K562 (cell line): ENCODE measurements around the gene CCR5AS.
A peak's percentile ranks its signal among the peaks of the same experiment; 100 is the strongest.

Experiments
- ATAC-seq: fragments of 200-7000 bp; cut with Tn5 transposase; 3 replicates; pipeline ENCODE4 v1.9.1; 2020; ENCODE audit warnings: moderate library complexity
- BruUV-seq: library from RNA; stranded (reverse); fragments of 400-500 nt; replicated peaks from 2 replicates; lab custom pipeline; 2021; lab: Mats Ljungman, UMichigan
- CTCF ChIA-PET: fragments of 300-600 bp; formaldehyde crosslinking; extraction: SDS; loops from one replicate; lab custom pipeline; 2021; ENCODE audit warnings: low intra/inter-chr PET ratio; lab: Yijun Ruan, JAX
- POLR2A ChIA-PET: fragments of 300-600, 350-650 bp; sonication (Branson Sonifier 250); formaldehyde crosslinking; extraction: SDS; loops from one replicate; lab custom pipeline; 2021; ENCODE audit warnings: antibody characterized with exemption, inconsistent platforms; lab: Yijun Ruan, JAX
- DNase-seq, 4 experiments: peaks; one replicate each; pipeline versions ENCODE4 v3.0.0 to v3.0.0-alpha.2; 2011 to 2018; ENCODE audit warnings: low spot score in 3 of 4, mixed read lengths in 3 of 4; ENCODE audit errors: extremely low read depth in 1 of 4
- FAIRE-seq: peaks from 2 replicates; lab custom pipeline; 2011; peaks lifted over from hg19 to GRCh38; lab: Jason Lieb, UNC
- H2AFZ ChIP-seq: 2 replicates; pipeline ENCODE4 v1.6.0; 2011; ENCODE audit warnings: low read depth, low read length, control low read depth, inconsistent platforms
- H3K27ac ChIP-seq: fragments of 200-600 bp; 3 replicates; pipeline ENCODE4 v1.8.0; 2011; ENCODE audit warnings: low read depth, mild to moderate bottlenecking, control low read depth, inconsistent platforms, low read length, moderate library complexity, mixed read lengths; ENCODE audit errors: extremely low read depth
- H3K27me3 ChIP-seq, 2 experiments: fragments of 300-600 bp in 1 of 2; 2 replicates in 1 of 2; 3 replicates in 1 of 2; pipeline versions ENCODE4 v1.6.0 to v1.8.0; 2011; ENCODE audit warnings: inconsistent platforms in 2 of 2, low read length in 2 of 2, mild to moderate bottlenecking in 1 of 2, mixed read lengths in 1 of 2, moderate library complexity in 1 of 2; ENCODE audit not compliant: control insufficient read depth in 2 of 2, insufficient read depth in 2 of 2
- H3K36me3 ChIP-seq: fragments of 300-600 bp; 3 replicates; pipeline ENCODE4 v1.8.0; 2011; ENCODE audit warnings: mild to moderate bottlenecking, low read length, inconsistent platforms; ENCODE audit not compliant: control insufficient read depth, insufficient read depth
- H3K4me1 ChIP-seq, 2 experiments: fragments of 200-600 bp in 1 of 2; replicated peaks in 1 of 2; 2 replicates in 1 of 2; 3 replicates in 1 of 2; pipeline versions ENCODE4 v1.5.1 to v1.8.0; 2011; ENCODE audit warnings: inconsistent platforms in 2 of 2, low read length in 2 of 2, mild to moderate bottlenecking in 1 of 2, mixed read lengths in 1 of 2, moderate library complexity in 1 of 2; ENCODE audit not compliant: control insufficient read depth in 2 of 2, insufficient read depth in 2 of 2
- H3K4me2 ChIP-seq: 2 replicates; pipeline ENCODE4 v1.6.1; 2011; ENCODE audit warnings: low read length, control low read depth, inconsistent platforms, mixed read lengths; ENCODE audit not compliant: insufficient read depth
- H3K4me3 ChIP-seq: fragments of 200-600 bp; sonication (generic), shearing (Covaris generic); 2 replicates; pipeline ENCODE4 v1.5.1; 2016; ENCODE audit warnings: control low read depth, inconsistent platforms
- H3K79me2 ChIP-seq: fragments of 200-600 bp; 3 replicates; pipeline ENCODE4 v1.8.0; 2011; ENCODE audit warnings: low read length, inconsistent platforms; ENCODE audit not compliant: control insufficient read depth, insufficient read depth
- H3K9ac ChIP-seq, 2 experiments: 2 replicates each; pipeline versions ENCODE4 v1.6.0 to v1.6.1; 2011; ENCODE audit warnings: low read depth in 2 of 2, low read length in 2 of 2, control low read depth in 1 of 2, inconsistent platforms in 1 of 2, mild to moderate bottlenecking in 1 of 2, mixed read lengths in 1 of 2; ENCODE audit not compliant: insufficient read depth in 1 of 2
- H3K9me1 ChIP-seq: one replicate; pipeline ENCODE4 v1.6.0; 2011; ENCODE audit warnings: inconsistent platforms, mild to moderate bottlenecking, low read length, moderate library complexity; ENCODE audit not compliant: control insufficient read depth, insufficient read depth
- H3K9me3 ChIP-seq: replicated peaks from 2 replicates; pipeline ENCODE4 v1.5.1; 2011; ENCODE audit warnings: low read depth, low read length, inconsistent platforms; ENCODE audit not compliant: control insufficient read depth, insufficient read depth
- H4K20me1 ChIP-seq: replicated peaks from 2 replicates; pipeline ENCODE4 v1.6.1; 2011; ENCODE audit warnings: low read length, inconsistent platforms, mixed read lengths; ENCODE audit not compliant: control insufficient read depth, insufficient read depth
- ATF7 ChIP-seq: fragments of 450-650 bp; IDR thresholded peaks from 2 replicates; pipeline ENCODE4 v1.7.1; 2014; ENCODE audit warnings: mild to moderate bottlenecking, moderate library complexity
- CBFA2T3 ChIP-seq: fragments of 450-650 bp; IDR thresholded peaks from 2 replicates; pipeline ENCODE4 v1.6.1; 2017
- EZH2 ChIP-seq: IDR thresholded peaks from 2 replicates; pipeline ENCODE4 v1.6.1; 2012; ENCODE audit warnings: low read depth, mild to moderate bottlenecking, inconsistent platforms, low read length, borderline replicate concordance
- JUNB ChIP-seq: fragments of 450-650 bp; formaldehyde crosslinking; conservative IDR thresholded peaks from 2 replicates; pipeline ENCODE4 v1.4.0; 2020; ENCODE audit warnings: mild to moderate bottlenecking
- KAT7 ChIP-seq: sonication (generic); formaldehyde crosslinking; IDR thresholded peaks from 2 replicates; pipeline ENCODE4 v1.8.0; 2022; ENCODE audit warnings: missing genetic modification reagents, mild to moderate bottlenecking, borderline replicate concordance
- MAFK ChIP-seq: IDR thresholded peaks from 2 replicates; pipeline ENCODE4 v1.6.1; 2011; ENCODE audit warnings: low read length, improper control_type of control experiment
- NCOR1 ChIP-seq: fragments of 450-650 bp; IDR thresholded peaks from 2 replicates; pipeline ENCODE4 v1.6.1; 2016; ENCODE audit warnings: mild to moderate bottlenecking, moderate library complexity
- UBTF ChIP-seq, 2 experiments: IDR thresholded peaks; 2 replicates each; pipeline ENCODE4 v1.6.1; 2012; ENCODE audit warnings: improper control_type of control experiment in 2 of 2, low read depth in 2 of 2, low read length in 2 of 2, borderline replicate concordance in 1 of 2
- ZNF143 ChIP-seq: sonication (generic); formaldehyde crosslinking; IDR thresholded peaks from 2 replicates; pipeline ENCODE4 v1.9.0; 2022; ENCODE audit warnings: mild to moderate bottlenecking, missing genetic modification reagents
- ZNF253 ChIP-seq: fragments of 250-450 bp; sonication (Bioruptor Pico); conservative IDR thresholded peaks from 2 replicates; pipeline ENCODE4 v1.6.1; 2021; ENCODE audit warnings: mild to moderate bottlenecking
- ZNF274 ChIP-seq: IDR thresholded peaks from 2 replicates; pipeline ENCODE4 v1.6.1; 2011; ENCODE audit warnings: low read depth, mild to moderate bottlenecking, low read length, moderate library complexity, borderline replicate concordance
- ZNF318 ChIP-seq, 2 experiments: fragments of 450-650 bp; IDR thresholded peaks; 2 replicates each; pipeline ENCODE4 v1.6.1; 2016; ENCODE audit warnings: mild to moderate bottlenecking in 2 of 2, borderline replicate concordance in 1 of 2, low read depth in 1 of 2, moderate library complexity in 1 of 2
- WGBS: fragments of 100-300 bp; shearing (Covaris generic); methylation state at CpG from one replicate; pipeline ENCODE4 v1.1.6; 2016; ENCODE audit warnings: low coverage, mixed read lengths; ENCODE audit not compliant: insufficient coverage; ENCODE audit errors: missing lambda C conversion rate; 5-methylcytosine and 5-hydroxymethylcytosine counted together
- in situ Hi-C: fragments of 300-500 bp; cut with MboI; formaldehyde crosslinking; loops from 4 replicates; pipeline ENCODE4 v1.15.0; 2018; ENCODE audit warnings: inconsistent platforms, mixed read lengths
- intact Hi-C: fragments of 100-400 bp; cut with micrococcal nuclease; formaldehyde crosslinking; loops from 2 replicates; pipeline ENCODE4 v1.14.2; 2022

CCR5AS gene

GRCh38 chr3:46354478-46354877 is 52.4 kb downstream of the CCR5AS start:
- Histone ChIP-seq H3K27me3 (peaks cover 20 to 38% of the 10 kb centered on the region in 2 experiments; a peak in 4 of 5 replicates), H3K79me2 (no peaks in the 10 kb centered on the region), H3K9ac (no peak overlapping the region), H4K20me1 (no peaks in the 10 kb centered on the region), H3K36me3 (no peaks in the 10 kb centered on the region), H3K9me1 (no peaks in the 10 kb centered on the region), H3K4me2 (no peak overlapping the region), H2AFZ (no peak overlapping the region), H3K4me3 (no peak overlapping the region), H3K27ac (no peak overlapping the region), H3K9me3 (no peaks in the 10 kb centered on the region), H3K4me1 (no peaks in the 10 kb centered on the region)
- DNase-seq (no peak), ATAC-seq (no peak), FAIRE-seq (peak; percentile 46)
- intact Hi-C loops = no loop called here
- TF ChIP-seq MAFK (no peak), CBFA2T3 (no peak), ZNF143 (no peak), KAT7 (no peak), ZNF318 (IDR thresholded peaks at IDR 0.05; ENCODE audit: borderline replicate concordance in 1 of 2, low read depth in 1 of 2) (no peak), EZH2 (no peak), ZNF253 (CRISPR knock-in tag) (no peak), JUNB (CRISPR knock-in tag) (no peak), ZNF274 (no peak), UBTF (IDR thresholded peaks at IDR 0.05; ENCODE audit: borderline replicate concordance in 1 of 2, low read depth in 2 of 2, low read length in 2 of 2) (no peak), NCOR1 (no peak), ATF7 (no peak)
- BruUV-seq = no TSS peak
- WGBS = 0% methylated on average over 1 of the region's 1 CpG
- ChIA-PET CTCF (no interaction called here), POLR2A (interaction anchor here (0.6 to 1.2 kb wide), 2 partner anchors 46 to 221 kb away, joined by 3 read pairs; no protein-coding TSS in a partner anchor)
- in situ Hi-C loops = no loop called here
